Tibial nerve (tissue), 4 donors: ENCODE results near the gene RNF213. TPM values are rescaled to one million over a fixed set of nuclear protein-coding genes. Genes with fewer than 3 reads are reported as not detected.
A peak's percentile ranks its signal among the peaks of the same experiment; 100 is the strongest.

Source experiments
- DNase-seq, 2 donors: peaks; one replicate each; pipeline ENCODE4 v3.0.0-alpha.2; 2019; ENCODE audit warnings: low spot score in 2 of 2
- H3K27ac ChIP-seq, 4 donors: fragments of 200-600 bp; sonication (generic) in 3 of 4; one replicate each; pipeline ENCODE4 v1.5.1; 2017 to 2019; ENCODE audit warnings: mild to moderate bottlenecking in 1 of 4
- H3K27me3 ChIP-seq, 2 donors: fragments of 200-600 bp; sonication (generic) in 1 of 2; one replicate each; pipeline versions ENCODE4 v1.5.1 to v1.6.0; 2017 to 2019
- H3K36me3 ChIP-seq, 3 donors: fragments of 200-600 bp; sonication (generic); one replicate each; pipeline ENCODE4 v1.5.1; 2018 to 2019
- H3K4me1 ChIP-seq, 4 donors: fragments of 200-600 bp; sonication (generic) in 3 of 4; one replicate each; pipeline ENCODE4 v1.5.1; 2017 to 2019
- H3K4me3 ChIP-seq, 4 donors: fragments of 200-600 bp; sonication (generic) in 3 of 4; one replicate each; pipeline ENCODE4 v1.5.1; 2017 to 2019; ENCODE audit warnings: mild to moderate bottlenecking in 1 of 4, moderate library complexity in 1 of 4
- H3K9me3 ChIP-seq, 4 donors: fragments of 200-600 bp; sonication (generic) in 3 of 4; one replicate each; pipeline ENCODE4 v1.5.1; 2017 to 2019
- EP300 ChIP-seq, 2 donors: sonication (generic); formaldehyde crosslinking; IDR thresholded peaks; one replicate each; pipeline ENCODE4 v1.6.1; 2017; ENCODE audit warnings: antibody characterized with exemption in 2 of 2, mild to moderate bottlenecking in 1 of 2
- POLR2A ChIP-seq, 2 donors: fragments of 450-650 bp; IDR thresholded peaks; one replicate each; pipeline ENCODE4 v1.6.1; 2017; ENCODE audit warnings: antibody characterized with exemption in 2 of 2, mild to moderate bottlenecking in 2 of 2, moderate library complexity in 2 of 2
- WGBS, 2 donors: methylation state at CpG; one replicate each; pipeline ENCODE4 v1.1.5; 2018; 5-methylcytosine and 5-hydroxymethylcytosine counted together
- total RNA-seq, 4 donors: library from RNA; depleted of rRNA; stranded (reverse); fragments of >200 nt; gene quantifications; one replicate each; pipeline ENCODE4 v1.1.0, GENCODE V29; 2016
- TF ChIP-seq, protein P1 (sequence below), 5 experiments: fragments of 200-600 bp in 3 of 5; fragments of 450-650 bp in 2 of 5; sonication (generic) in 3 of 5; IDR thresholded peaks; one replicate each; pipeline ENCODE4 v1.5.1; 2016 to 2019; ENCODE audit warnings: antibody characterized with exemption in 5 of 5, mild to moderate bottlenecking in 3 of 5, moderate library complexity in 2 of 5

Gene RNF213
- total RNA-seq, 4 donors from 2014 or later, result 107 to 148 (median 119) TPM

DNA sequence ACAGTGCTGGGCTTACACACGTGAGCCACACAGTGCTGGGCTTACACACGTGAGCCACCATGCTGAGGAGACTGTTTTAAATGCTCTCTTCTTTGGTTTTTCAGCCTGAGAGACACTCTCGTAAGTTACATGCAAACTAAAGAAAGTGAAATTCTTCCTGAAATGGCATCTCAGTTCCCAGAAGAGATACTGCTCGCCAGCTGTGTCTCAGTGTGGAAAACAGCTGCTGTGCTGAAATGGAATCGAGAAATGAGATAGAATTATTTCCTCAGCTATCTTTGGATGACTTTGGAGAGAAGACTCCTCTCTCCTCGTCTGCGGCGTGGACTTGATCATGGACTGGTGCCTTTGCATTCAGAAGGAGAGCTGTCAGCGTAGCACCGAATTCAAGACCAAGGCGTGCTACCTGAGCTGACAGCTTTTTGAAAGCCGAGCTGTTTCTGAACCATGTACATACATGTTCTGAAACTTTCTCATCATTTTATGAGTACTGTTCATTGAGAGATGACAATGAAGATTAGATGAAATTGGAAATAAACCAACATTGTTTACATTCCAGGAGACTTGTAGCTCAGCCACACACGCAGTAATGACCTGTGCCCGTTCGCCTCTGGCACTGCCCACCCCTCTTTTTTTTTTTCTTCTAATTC lies 132.7 kb downstream of the RNF213 start:
- H3K36me3 ChIP-seq, result peaks cover 0 to 73% (median 22%) of the 10 kb centered on the region in 3 donors

DNA sequence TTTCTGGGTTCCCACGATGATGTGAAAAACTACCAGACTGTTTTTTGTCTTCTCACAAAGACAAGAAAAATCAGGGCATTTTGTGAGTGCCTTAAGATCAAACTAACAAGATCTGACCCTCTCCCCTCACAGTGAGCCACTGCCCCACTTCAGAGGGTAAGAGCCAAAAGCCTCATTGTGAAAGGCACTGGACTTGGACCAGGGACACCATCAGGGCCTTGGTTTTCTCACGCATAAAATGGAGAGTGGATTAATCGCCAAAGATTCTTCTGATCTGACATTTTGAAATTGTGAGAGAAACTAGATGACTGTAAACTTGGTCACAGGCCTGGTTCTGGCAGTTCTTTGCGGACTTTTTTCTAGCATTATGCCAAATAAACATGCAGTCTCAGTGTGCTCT lies 133.3 kb downstream of the RNF213 start:
- DNase-seq, result no peak
- peaks cover 0 to 34% (median 3%) of the 10 kb centered on the region in 4 donors for H3K4me1 ChIP-seq
- no peaks in the 10 kb centered on the region for H3K9me3 ChIP-seq
- peak overlapping the region in 2 of 4 donors; percentile 31 to 44 for H3K27ac ChIP-seq
- TF ChIP-seq, protein P1, sequence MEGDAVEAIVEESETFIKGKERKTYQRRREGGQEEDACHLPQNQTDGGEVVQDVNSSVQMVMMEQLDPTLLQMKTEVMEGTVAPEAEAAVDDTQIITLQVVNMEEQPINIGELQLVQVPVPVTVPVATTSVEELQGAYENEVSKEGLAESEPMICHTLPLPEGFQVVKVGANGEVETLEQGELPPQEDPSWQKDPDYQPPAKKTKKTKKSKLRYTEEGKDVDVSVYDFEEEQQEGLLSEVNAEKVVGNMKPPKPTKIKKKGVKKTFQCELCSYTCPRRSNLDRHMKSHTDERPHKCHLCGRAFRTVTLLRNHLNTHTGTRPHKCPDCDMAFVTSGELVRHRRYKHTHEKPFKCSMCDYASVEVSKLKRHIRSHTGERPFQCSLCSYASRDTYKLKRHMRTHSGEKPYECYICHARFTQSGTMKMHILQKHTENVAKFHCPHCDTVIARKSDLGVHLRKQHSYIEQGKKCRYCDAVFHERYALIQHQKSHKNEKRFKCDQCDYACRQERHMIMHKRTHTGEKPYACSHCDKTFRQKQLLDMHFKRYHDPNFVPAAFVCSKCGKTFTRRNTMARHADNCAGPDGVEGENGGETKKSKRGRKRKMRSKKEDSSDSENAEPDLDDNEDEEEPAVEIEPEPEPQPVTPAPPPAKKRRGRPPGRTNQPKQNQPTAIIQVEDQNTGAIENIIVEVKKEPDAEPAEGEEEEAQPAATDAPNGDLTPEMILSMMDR (IDR thresholded peaks at IDR 0.05), result no peak
- no peak for TF ChIP-seq EP300 (IDR thresholded peaks at IDR 0.05)
- no peak for TF ChIP-seq POLR2A (IDR thresholded peaks at IDR 0.05)
- H3K4me3 ChIP-seq, result no peak overlapping the region
- H3K27me3 ChIP-seq, result no peaks in the 10 kb centered on the region
- peaks cover 0 to 67% (median 16%) of the 10 kb centered on the region in 3 donors for H3K36me3 ChIP-seq
- WGBS, 2 donors, result 54 to 59% methylated on average over 4 of the region's 4 CpGs

More for the DNA sequence above, 132.7 kb downstream of the RNF213 start:
- no peak for DNase-seq
- no peaks in the 10 kb centered on the region for H3K9me3 ChIP-seq
- no peak overlapping the region for H3K4me3 ChIP-seq
- WGBS, 2 donors, result 55 to 58% methylated on average over 15 of the region's 15 CpGs
- no peak for TF ChIP-seq EP300 (IDR thresholded peaks at IDR 0.05)
- TF ChIP-seq, protein P1 (IDR thresholded peaks at IDR 0.05), result no peak
- no peak for TF ChIP-seq POLR2A (IDR thresholded peaks at IDR 0.05)
- peaks cover 0 to 34% (median 3%) of the 10 kb centered on the region in 4 donors for H3K4me1 ChIP-seq
- peak overlapping the region in 2 of 4 donors; percentile 31 to 44 for H3K27ac ChIP-seq
- H3K27me3 ChIP-seq, result no peaks in the 10 kb centered on the region

DNA sequence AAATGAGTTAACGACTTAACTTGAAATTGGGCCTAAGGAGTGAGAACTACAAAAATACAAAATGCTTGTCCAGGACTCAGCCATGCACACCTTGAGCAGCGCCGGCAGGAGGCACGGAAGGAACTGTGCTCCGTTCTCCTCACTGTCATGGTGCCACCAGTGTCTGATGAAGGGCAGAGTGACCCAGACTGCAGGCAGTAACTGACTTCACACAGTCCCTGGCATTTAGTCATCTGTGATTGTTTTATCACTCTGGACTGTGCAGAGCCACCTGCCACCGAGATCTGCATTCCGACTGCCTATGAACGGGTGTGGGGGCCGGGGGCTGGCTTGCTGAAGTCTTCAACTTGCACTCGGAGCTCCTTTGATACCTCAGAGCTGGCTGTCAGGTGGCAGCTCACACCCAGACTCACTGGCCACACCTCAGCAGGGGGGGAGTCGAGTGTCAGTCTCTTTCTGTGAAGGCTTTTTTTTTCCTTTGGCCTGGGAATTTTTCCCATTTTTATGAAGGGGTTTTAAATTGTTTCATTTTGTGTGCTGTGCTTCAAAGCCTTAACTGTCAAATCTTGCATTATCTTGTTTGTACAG lies 134.1 kb downstream of the RNF213 start:
- TF ChIP-seq, protein P1 (IDR thresholded peaks at IDR 0.05), result no peak
- TF ChIP-seq POLR2A (IDR thresholded peaks at IDR 0.05) (no peak), EP300 (IDR thresholded peaks at IDR 0.05) (no peak)
- peaks cover 0 to 59% (median 9%) of the 10 kb centered on the region in 3 donors for H3K36me3 ChIP-seq
- DNase-seq, result no peak

DNA sequence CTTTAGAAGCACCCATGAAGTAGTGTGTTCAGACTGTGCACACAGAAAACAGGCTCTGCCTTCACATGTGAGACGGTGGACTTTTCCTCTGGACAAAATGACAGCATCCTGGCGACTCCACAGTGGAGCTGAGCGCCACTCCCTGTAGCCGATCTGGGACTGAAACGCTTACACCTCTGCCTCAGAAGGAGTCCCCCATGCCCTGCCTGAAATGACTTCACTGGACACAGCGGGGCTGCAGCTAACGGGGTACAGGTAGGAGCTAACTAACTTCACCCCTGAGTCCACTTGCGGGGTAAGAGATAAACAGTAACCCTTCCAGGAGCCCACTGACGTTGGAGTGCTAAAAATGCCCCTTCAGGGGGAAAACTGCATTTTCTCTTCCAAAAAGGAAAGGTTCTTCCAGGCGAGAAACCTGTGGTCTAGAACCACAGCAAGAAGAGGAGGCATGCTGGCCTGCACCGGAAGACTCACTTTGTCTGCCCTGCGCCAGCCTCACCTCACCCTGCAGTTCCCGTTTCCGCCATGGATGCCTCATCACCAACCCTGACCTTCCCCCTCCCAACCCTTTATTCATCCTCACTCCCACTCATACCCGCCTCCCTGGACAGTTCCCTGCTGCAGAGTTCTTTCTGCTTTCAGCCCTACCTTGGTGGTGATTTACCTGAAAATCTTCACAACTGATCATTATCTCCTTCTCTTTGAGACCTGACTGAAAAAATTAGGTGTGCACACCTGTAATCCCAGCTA lies 134.9 kb downstream of the RNF213 start:
- no peak for DNase-seq
- no peaks in the 10 kb centered on the region for H3K9me3 ChIP-seq
- H3K27ac ChIP-seq, result peak overlapping the region in 3 of 4 donors; percentile 4 to 31 (median 18)
- WGBS, 2 donors, result 79 to 85% methylated on average over 13 to 15 of the region's 15 CpGs
- H3K4me1 ChIP-seq, result peaks cover 0 to 34% (median 3%) of the 10 kb centered on the region in 4 donors
- no peak overlapping the region for H3K4me3 ChIP-seq
- no peaks in the 10 kb centered on the region for H3K27me3 ChIP-seq
- TF ChIP-seq EP300 (IDR thresholded peaks at IDR 0.05), result no peak
- TF ChIP-seq POLR2A (IDR thresholded peaks at IDR 0.05), result no peak
- TF ChIP-seq, protein P1 (IDR thresholded peaks at IDR 0.05), result no peak
- H3K36me3 ChIP-seq, result peaks cover 0 to 51% (median 5%) of the 10 kb centered on the region in 3 donors

More for the DNA sequence above, 134.1 kb downstream of the RNF213 start:
- Histone ChIP-seq H3K4me3 (no peak overlapping the region), H3K27ac (peak overlapping the region in 3 of 4 donors; percentile 4 to 44 (median 31)), H3K4me1 (peaks cover 0 to 34% (median 3%) of the 10 kb centered on the region in 4 donors), H3K27me3 (no peaks in the 10 kb centered on the region), H3K9me3 (no peaks in the 10 kb centered on the region)
- WGBS, 2 donors, result 66 to 73% methylated on average over 11 of the region's 11 CpGs
